K562 (cell line): ENCODE results near the gene SLC35E3.

ENCODE experiments used
- CHD7 ChIP-seq: fragments of 200-600 bp; sonication (generic); IDR thresholded peaks from one replicate; pipeline ENCODE4 v1.6.1; 2012; ENCODE audit warnings: mild to moderate bottlenecking, low read depth, low read length, inconsistent platforms
- CTCF ChIP-seq, 3 experiments: IDR thresholded peaks in 2 of 3; conservative IDR thresholded peaks in 1 of 3; 2 replicates each; pipeline ENCODE4 v1.5.1; 2011 to 2012; ENCODE audit warnings: low read length in 3 of 3, mild to moderate bottlenecking in 3 of 3, control low read depth in 2 of 3, improper control_type of control experiment in 1 of 3, inconsistent platforms in 1 of 3, low read depth in 1 of 3, mixed read lengths in 1 of 3, moderate library complexity in 1 of 3; ENCODE audit not compliant: insufficient read depth in 2 of 3
- HNRNPLL ChIP-seq: fragments of 200-400 bp; formaldehyde crosslinking; IDR thresholded peaks from 2 replicates; pipeline ENCODE4 v1.6.1; 2017; ENCODE audit warnings: low read length, low read depth, mild to moderate bottlenecking; ENCODE audit not compliant: poor library complexity, severe bottlenecking
- MAFK ChIP-seq: IDR thresholded peaks from 2 replicates; pipeline ENCODE4 v1.6.1; 2011; ENCODE audit warnings: low read length, improper control_type of control experiment
- MYBL2 ChIP-seq, 2 experiments: fragments of 450-650 bp in 1 of 2; sonication (generic) in 1 of 2; formaldehyde crosslinking in 1 of 2; IDR thresholded peaks; 2 replicates each; pipeline versions ENCODE4 v1.6.1 to v1.8.1; 2017 to 2022; ENCODE audit warnings: borderline replicate concordance in 1 of 2, inconsistent platforms in 1 of 2, low read depth in 1 of 2, mild to moderate bottlenecking in 1 of 2, missing genetic modification reagents in 1 of 2, moderate library complexity in 1 of 2
- TF ChIP-seq, protein P1 (sequence below): sonication (generic); formaldehyde crosslinking; IDR thresholded peaks from 2 replicates; pipeline ENCODE4 v1.8.0; 2022; ENCODE audit warnings: mild to moderate bottlenecking, missing genetic modification reagents, borderline replicate concordance
- TF ChIP-seq, protein P2 (sequence below): fragments of 250-450 bp; sonication (Bioruptor Pico); IDR thresholded peaks from 2 replicates; pipeline ENCODE4 v1.8.0; 2021; ENCODE audit warnings: mild to moderate bottlenecking, moderate library complexity

DNA sequence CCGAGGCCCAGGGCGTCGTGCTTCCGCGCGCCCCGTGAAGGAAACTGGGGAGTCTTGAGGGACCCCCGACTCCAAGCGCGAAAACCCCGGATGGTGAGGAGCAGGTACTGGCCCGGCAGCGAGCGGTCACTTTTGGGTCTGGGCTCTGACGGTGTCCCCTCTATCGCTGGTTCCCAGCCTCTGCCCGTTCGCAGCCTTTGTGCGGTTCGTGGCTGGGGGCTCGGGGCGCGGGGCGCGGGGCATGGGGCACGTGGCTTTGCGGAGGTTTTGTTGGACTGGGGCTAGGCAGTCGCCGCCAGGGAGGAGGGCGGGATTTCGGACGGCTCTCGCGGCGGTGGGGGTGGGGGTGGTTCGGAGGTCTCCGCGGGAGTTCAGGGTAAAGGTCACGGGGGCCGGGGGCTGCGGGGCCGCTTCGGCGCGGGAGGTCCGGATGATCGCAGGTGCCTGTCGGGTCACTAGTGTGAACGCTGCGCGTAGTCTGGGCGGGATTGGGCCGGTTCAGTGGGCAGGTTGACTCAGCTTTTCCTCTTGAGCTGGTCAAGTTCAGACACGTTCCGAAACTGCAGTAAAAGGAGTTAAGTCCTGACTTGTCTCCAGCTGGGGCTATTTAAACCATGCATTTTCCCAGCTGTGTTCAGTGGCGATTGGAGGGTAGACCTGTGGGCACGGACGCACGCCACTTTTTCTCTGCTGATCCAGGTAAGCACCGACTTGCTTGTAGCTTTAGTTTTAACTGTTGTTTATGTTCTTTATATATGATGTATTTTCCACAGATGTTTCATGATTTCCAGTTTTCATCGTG lies 62.6 kb downstream of the SLC35E3 start:
- TF ChIP-seq CTCF (IDR thresholded peaks at IDR 0.05 in 2 of 3, conservative IDR thresholded peaks at IDR 0.05 in 1 of 3; ENCODE audit: insufficient read depth in 2 of 3, low read depth in 1 of 3, low read length in 3 of 3), result no peak
- TF ChIP-seq, protein P1, sequence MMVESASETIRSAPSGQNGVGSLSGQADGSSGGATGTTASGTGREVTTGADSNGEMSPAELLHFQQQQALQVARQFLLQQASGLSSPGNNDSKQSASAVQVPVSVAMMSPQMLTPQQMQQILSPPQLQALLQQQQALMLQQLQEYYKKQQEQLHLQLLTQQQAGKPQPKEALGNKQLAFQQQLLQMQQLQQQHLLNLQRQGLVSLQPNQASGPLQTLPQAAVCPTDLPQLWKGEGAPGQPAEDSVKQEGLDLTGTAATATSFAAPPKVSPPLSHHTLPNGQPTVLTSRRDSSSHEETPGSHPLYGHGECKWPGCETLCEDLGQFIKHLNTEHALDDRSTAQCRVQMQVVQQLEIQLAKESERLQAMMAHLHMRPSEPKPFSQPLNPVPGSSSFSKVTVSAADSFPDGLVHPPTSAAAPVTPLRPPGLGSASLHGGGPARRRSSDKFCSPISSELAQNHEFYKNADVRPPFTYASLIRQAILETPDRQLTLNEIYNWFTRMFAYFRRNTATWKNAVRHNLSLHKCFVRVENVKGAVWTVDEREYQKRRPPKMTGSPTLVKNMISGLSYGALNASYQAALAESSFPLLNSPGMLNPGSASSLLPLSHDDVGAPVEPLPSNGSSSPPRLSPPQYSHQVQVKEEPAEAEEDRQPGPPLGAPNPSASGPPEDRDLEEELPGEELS (CRISPR knock-in tag), result no peak
- no peak for TF ChIP-seq MYBL2 (IDR thresholded peaks at IDR 0.05; ENCODE audit: low read depth)
- TF ChIP-seq MYBL2 (CRISPR knock-in tag; IDR thresholded peaks at IDR 0.05; ENCODE audit: borderline replicate concordance), result no peak
- peak; percentile 54; the same call in 1 of the 2 replicates for TF ChIP-seq MAFK
- TF ChIP-seq HNRNPLL, result no peak
- TF ChIP-seq, protein P2, sequence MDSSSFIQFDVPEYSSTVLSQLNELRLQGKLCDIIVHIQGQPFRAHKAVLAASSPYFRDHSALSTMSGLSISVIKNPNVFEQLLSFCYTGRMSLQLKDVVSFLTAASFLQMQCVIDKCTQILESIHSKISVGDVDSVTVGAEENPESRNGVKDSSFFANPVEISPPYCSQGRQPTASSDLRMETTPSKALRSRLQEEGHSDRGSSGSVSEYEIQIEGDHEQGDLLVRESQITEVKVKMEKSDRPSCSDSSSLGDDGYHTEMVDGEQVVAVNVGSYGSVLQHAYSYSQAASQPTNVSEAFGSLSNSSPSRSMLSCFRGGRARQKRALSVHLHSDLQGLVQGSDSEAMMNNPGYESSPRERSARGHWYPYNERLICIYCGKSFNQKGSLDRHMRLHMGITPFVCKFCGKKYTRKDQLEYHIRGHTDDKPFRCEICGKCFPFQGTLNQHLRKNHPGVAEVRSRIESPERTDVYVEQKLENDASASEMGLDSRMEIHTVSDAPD (CRISPR knock-in tag), result no peak
- no peak for TF ChIP-seq CHD7
